HEK293 (cell line): ENCODE data around the gene CXXC5.

ENCODE experiments used
- CTCF ChIA-PET: fragments of 350-600 bp; formaldehyde crosslinking; extraction: SDS; loops from one replicate; lab custom pipeline; 2021; ENCODE audit warnings: antibody characterized with exemption; lab: Yijun Ruan, JAX
- POLR2A ChIA-PET: fragments of 300-600 bp; formaldehyde crosslinking; extraction: SDS; loops from one replicate; lab custom pipeline; 2020; ENCODE audit warnings: antibody characterized with exemption, inconsistent platforms; lab: Yijun Ruan, JAX
- H3K27ac ChIP-seq: fragments of 200-500 bp; sonication (Bioruptor generic); 2 replicates; pipeline ENCODE4 v1.5.1; 2014; ENCODE audit warnings: low read depth, low read length, control low read depth, inconsistent platforms; ENCODE audit errors: extremely low read depth
- H3K36me3 ChIP-seq, 2 experiments: fragments of 200-500 bp in 1 of 2; sonication (Bioruptor generic) in 1 of 2; 1 replicate in 1 of 2; 2 replicates in 1 of 2; pipeline ENCODE4 v1.5.1; 2014 to 2017; ENCODE audit warnings: inconsistent platforms in 2 of 2, low read length in 2 of 2; ENCODE audit not compliant: control insufficient read depth in 2 of 2, insufficient read depth in 1 of 2
- H3K4me1 ChIP-seq: fragments of 200-500 bp; sonication (Bioruptor generic); 2 replicates; pipeline ENCODE4 v1.5.1; 2014; ENCODE audit warnings: mild to moderate bottlenecking, low read length, inconsistent platforms; ENCODE audit not compliant: control insufficient read depth, insufficient read depth
- H3K4me3 ChIP-seq: 2 replicates; pipeline ENCODE4 v1.5.1; 2011; ENCODE audit warnings: low read depth, mild to moderate bottlenecking, control low read depth, low read length, moderate library complexity
- H3K9me3 ChIP-seq: fragments of 200-500 bp; sonication (Bioruptor generic); 2 replicates; pipeline ENCODE4 v1.5.1; 2014; ENCODE audit warnings: low read depth, low read length, inconsistent platforms; ENCODE audit not compliant: control insufficient read depth, insufficient read depth
- BCL11B ChIP-seq: fragments of 450-650 bp; formaldehyde crosslinking; IDR thresholded peaks from 2 replicates; pipeline ENCODE4 v1.5.1; 2016; ENCODE audit warnings: low read depth, missing biosample characterization, missing genetic modification characterization
- EGR2 ChIP-seq: fragments of 450-650 bp; formaldehyde crosslinking; IDR thresholded peaks from 2 replicates; pipeline ENCODE4 v1.5.1; 2016; ENCODE audit warnings: low read depth, missing biosample characterization, missing genetic modification characterization
- GLI4 ChIP-seq: fragments of 450-650 bp; formaldehyde crosslinking; IDR thresholded peaks from 2 replicates; pipeline ENCODE4 v1.5.1; 2016; ENCODE audit warnings: missing biosample characterization, missing genetic modification characterization
- HOXC10 ChIP-seq: sonication (generic); formaldehyde crosslinking; IDR thresholded peaks from 2 replicates; pipeline ENCODE4 v1.8.1; 2023; ENCODE audit warnings: mild to moderate bottlenecking, missing genetic modification reagents
- KLF1 ChIP-seq: fragments of 450-650 bp; formaldehyde crosslinking; IDR thresholded peaks from 2 replicates; pipeline ENCODE4 v1.5.1; 2016; ENCODE audit warnings: missing biosample characterization, missing genetic modification characterization
- SCRT2 ChIP-seq: fragments of 450-650 bp; formaldehyde crosslinking; IDR thresholded peaks from 2 replicates; pipeline ENCODE4 v1.5.1; 2016; ENCODE audit warnings: missing biosample characterization, missing genetic modification characterization
- ZBTB17 ChIP-seq: fragments of 450-650 bp; formaldehyde crosslinking; IDR thresholded peaks from 2 replicates; pipeline ENCODE4 v1.5.1; 2016; ENCODE audit warnings: missing biosample characterization, missing genetic modification characterization
- ZNF138 ChIP-seq: fragments of 450-650 bp; formaldehyde crosslinking; IDR thresholded peaks from 2 replicates; pipeline ENCODE4 v1.5.1; 2016; ENCODE audit warnings: missing biosample characterization, missing genetic modification characterization, borderline replicate concordance
- ZNF175 ChIP-seq: fragments of 450-650 bp; formaldehyde crosslinking; IDR thresholded peaks from 2 replicates; pipeline ENCODE4 v1.5.1; 2016; ENCODE audit warnings: missing biosample characterization, missing genetic modification characterization
- ZNF341 ChIP-seq: fragments of 450-650 bp; formaldehyde crosslinking; IDR thresholded peaks from 2 replicates; pipeline ENCODE4; 2016; ENCODE audit warnings: low read depth, missing biosample characterization, missing genetic modification characterization
- ZNF623 ChIP-seq: fragments of 450-650 bp; formaldehyde crosslinking; IDR thresholded peaks from 2 replicates; pipeline ENCODE4 v1.5.1; 2016; ENCODE audit warnings: missing biosample characterization, missing genetic modification characterization
- ZNF660 ChIP-seq: fragments of 450-650 bp; IDR thresholded peaks from 2 replicates; pipeline ENCODE4 v1.5.1; 2018; ENCODE audit warnings: missing biosample characterization, mild to moderate bottlenecking, missing genetic modification characterization
- TF ChIP-seq, protein P1 (sequence below): fragments of 450-650 bp; formaldehyde crosslinking; IDR thresholded peaks from 2 replicates; pipeline ENCODE4 v1.5.1; 2016; ENCODE audit warnings: missing biosample characterization, missing genetic modification characterization
- TF ChIP-seq, protein P2 (sequence below): fragments of 450-650 bp; formaldehyde crosslinking; conservative IDR thresholded peaks from 2 replicates; pipeline ENCODE4 v1.5.1; 2016; ENCODE audit warnings: low read depth, missing biosample characterization, missing genetic modification characterization

The CXXC5 gene

DNA sequence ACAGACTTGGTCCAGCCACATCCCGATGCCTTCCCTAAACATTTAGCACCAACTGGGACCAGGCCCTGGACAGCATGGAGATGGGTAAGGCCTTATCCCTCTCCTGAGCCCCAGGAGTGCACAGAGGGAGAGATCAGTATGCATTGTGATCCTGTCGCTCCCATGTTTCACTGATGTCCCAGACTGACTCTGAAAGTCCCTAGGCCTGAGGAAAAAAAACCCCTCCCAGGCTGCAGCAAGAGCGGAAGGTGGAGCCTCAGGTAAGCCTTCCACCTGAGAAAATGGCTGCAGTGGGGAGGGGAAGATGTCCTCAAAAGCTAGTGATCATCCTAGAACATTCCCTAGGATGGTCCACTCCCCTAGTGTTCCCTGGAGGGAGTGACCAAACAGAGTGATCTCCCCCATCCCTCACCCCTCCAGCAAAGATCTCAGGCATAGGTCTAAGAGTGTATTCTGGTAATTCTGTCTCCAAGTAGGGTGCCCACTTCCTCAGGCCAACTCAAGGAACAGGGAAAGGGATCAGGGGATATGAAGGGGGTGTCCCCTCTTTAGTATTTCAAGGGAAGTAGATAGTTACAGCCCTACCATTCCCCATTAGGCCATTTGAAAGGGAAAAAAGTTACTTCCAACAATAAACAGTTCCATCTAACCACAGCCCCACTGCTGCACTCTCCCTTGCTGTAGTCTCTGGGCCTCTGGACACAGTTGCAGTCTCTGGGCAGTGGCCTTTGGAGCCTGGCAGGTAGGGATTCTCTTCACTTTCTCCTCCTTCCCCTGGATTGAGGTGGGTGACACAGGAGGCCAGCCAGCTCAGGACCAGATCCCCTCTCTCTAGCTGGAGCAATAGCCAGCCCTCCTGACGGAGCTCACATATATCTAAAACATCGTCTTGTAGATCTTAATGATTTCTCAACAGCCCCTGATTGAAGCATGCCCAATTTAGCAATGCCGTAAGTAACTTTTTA is 6.8 kb upstream of the CXXC5 start:
- TF ChIP-seq, protein P1, sequence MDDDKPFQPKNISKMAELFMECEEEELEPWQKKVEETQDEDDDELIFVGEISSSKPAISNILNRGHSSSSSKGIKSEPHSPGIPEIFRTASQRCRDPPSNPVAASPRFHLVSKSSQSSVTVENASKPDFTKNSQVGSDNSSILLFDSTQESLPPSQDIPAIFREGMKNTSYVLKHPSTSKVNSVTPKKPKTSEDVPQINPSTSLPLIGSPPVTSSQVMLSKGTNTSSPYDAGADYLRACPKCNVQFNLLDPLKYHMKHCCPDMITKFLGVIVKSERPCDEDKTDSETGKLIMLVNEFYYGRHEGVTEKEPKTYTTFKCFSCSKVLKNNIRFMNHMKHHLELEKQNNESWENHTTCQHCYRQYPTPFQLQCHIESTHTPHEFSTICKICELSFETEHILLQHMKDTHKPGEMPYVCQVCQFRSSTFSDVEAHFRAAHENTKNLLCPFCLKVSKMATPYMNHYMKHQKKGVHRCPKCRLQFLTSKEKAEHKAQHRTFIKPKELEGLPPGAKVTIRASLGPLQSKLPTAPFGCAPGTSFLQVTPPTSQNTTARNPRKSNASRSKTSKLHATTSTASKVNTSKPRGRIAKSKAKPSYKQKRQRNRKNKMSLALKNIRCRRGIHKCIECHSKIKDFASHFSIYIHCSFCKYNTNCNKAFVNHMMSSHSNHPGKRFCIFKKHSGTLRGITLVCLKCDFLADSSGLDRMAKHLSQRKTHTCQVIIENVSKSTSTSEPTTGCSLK (tag by site-specific recombination) = no peak
- TF ChIP-seq ZNF660 (tag by site-specific recombination) (no peak), GLI4 (no peak), ZNF175 (no peak), HOXC10 (CRISPR knock-in tag) (no peak), ZNF341 (tag by site-specific recombination) (0 out of 2 replicates have a peak, but pooled peaks have one; percentile 17), ZNF138 (tag by site-specific recombination) (no peak), ZBTB17 (tag by site-specific recombination) (0 out of 2 replicates have a peak, but pooled peaks have one; percentile 3)
- Histone ChIP-seq H3K4me3 (no peak overlapping the region), H3K4me1 (peaks cover 2% of the 10 kb centered on the region; the same call in 1 of the 2 replicates), H3K27ac (no peak overlapping the region), H3K9me3 (no peaks in the 10 kb centered on the region), H3K36me3 (no peaks in the 10 kb centered on the region)
- ChIA-PET CTCF (interaction anchor here (1.3 kb wide), 1 partner anchor 124 kb away, joined by 5 read pairs; no protein-coding TSS in a partner anchor), POLR2A (no interaction called here)

DNA sequence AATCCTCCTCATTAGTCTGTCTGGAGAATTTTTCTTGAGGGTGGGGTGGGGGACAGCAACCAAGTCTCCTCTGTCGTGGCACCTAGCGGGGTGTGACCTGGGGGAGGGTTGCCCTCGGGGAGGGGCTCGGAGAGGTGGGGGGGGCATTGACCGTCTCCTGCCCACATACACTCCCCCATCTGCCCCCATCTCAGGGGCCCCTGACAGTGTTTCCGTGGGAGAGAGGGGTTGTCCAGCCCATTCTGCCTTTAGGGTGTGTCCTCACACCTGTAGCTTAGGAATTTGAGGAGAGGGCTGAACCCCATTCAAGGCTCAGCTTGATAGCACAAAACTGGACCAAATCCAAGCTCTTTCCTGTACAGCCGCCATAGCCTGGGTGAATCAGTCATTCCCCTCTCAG is 5.9 kb upstream of the CXXC5 start:
- no peak overlapping the region for H3K4me3 ChIP-seq
- no peak overlapping the region for H3K27ac ChIP-seq
- TF ChIP-seq ZNF623 (tag by site-specific recombination) = no peak
- TF ChIP-seq SCRT2 = peak; percentile 73
- no peaks in the 10 kb centered on the region for H3K9me3 ChIP-seq
- H3K36me3 ChIP-seq = no peaks in the 10 kb centered on the region
- H3K4me1 ChIP-seq = no peaks in the 10 kb centered on the region
- CTCF ChIA-PET = interaction anchor here (1.1 kb wide), 1 partner anchor 121 kb away, joined by 3 read pairs; no protein-coding TSS in a partner anchor
- POLR2A ChIA-PET = no interaction called here

DNA sequence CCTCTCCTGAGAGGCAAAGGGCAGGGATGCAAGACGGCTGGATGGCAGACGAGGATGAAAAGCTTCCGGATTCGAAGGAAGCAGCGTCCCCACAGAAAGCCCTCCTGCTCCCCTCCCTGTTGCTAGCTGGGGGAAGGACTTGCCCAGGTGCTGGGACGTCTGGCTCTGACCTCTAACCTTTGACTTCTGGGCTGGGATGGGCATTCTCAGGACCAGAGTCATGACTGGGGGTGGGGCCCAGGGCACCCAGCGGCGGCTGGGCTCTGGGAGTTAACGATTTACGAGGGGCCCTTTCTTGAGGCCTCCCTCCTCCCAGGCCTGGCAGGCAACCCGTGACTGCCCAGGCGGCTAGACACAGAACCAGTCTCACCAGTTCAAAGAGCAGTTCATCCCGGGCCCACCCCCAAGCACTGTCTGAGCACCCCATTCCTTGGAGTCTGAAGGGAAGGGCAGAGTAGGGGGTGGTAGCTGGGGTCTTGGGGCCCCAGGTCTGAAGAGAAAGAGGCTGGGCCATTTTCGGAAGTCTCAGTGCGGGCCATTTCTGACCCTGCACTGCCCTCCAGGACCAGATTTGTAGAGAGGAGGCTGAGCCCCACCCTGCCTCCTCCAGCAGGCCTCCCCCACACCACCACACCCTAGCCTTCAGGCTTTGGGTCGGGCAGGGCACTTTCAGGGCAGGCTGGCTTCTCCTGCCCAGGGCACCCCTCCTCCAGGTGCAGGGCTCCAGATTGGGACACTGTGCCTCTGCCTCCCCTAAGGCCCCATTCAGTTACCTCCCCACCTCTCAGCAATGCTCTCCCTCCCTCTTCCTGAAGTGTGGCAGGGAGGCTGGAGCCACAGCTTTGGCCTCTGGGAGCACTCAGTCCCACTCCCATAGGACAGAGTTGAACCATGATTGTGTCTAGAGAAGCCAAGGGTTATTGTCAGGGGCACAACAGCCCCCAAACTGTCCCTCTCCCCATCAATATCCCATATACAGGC is 5.0 kb upstream of the CXXC5 start:
- Histone ChIP-seq H3K4me3 (no peak overlapping the region), H3K27ac (no peak overlapping the region), H3K4me1 (peaks cover 4% of the 10 kb centered on the region; the same call in 1 of the 2 replicates), H3K9me3 (no peaks in the 10 kb centered on the region), H3K36me3 (no peaks in the 10 kb centered on the region)
- TF ChIP-seq BCL11B (tag by site-specific recombination) (0 out of 2 replicates have a peak, but pooled peaks have one; percentile 45), EGR2 (tag by site-specific recombination) (peak; percentile 48; the same call in 1 of the 2 replicates), KLF1 (tag by site-specific recombination) (peak; percentile 48; the same call in 1 of the 2 replicates)
- TF ChIP-seq, protein P2, sequence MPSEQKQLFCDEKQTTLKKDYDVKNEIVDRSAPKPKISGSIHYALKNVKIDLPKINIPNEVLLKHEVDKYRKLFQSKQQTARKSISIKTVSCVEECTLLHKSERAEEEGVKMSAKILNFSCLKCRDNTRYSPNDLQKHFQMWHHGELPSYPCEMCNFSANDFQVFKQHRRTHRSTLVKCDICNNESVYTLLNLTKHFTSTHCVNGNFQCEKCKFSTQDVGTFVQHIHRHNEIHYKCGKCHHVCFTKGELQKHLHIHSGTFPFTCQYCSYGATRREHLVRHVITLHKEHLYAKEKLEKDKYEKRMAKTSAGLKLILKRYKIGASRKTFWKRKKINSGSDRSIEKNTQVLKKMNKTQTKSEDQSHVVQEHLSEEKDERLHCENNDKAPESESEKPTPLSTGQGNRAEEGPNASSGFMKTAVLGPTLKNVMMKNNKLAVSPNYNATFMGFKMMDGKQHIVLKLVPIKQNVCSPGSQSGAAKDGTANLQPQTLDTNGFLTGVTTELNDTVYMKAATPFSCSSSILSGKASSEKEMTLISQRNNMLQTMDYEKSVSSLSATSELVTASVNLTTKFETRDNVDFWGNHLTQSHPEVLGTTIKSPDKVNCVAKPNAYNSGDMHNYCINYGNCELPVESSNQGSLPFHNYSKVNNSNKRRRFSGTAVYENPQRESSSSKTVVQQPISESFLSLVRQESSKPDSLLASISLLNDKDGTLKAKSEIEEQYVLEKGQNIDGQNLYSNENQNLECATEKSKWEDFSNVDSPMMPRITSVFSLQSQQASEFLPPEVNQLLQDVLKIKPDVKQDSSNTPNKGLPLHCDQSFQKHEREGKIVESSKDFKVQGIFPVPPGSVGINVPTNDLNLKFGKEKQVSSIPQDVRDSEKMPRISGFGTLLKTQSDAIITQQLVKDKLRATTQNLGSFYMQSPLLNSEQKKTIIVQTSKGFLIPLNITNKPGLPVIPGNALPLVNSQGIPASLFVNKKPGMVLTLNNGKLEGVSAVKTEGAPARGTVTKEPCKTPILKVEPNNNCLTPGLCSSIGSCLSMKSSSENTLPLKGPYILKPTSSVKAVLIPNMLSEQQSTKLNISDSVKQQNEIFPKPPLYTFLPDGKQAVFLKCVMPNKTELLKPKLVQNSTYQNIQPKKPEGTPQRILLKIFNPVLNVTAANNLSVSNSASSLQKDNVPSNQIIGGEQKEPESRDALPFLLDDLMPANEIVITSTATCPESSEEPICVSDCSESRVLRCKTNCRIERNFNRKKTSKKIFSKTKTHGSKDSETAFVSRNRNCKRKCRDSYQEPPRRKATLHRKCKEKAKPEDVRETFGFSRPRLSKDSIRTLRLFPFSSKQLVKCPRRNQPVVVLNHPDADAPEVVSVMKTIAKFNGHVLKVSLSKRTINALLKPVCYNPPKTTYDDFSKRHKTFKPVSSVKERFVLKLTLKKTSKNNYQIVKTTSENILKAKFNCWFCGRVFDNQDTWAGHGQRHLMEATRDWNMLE (tag by site-specific recombination) = no peak
- CTCF ChIA-PET = interaction anchor here (1.1 to 2.4 kb wide), 3 partner anchors 9 to 120 kb away, joined by 3 to 14 read pairs (median 7); no protein-coding TSS in a partner anchor
- POLR2A ChIA-PET = no interaction called here
